ENCODE measurements around the gene EMP1.

EMP1 gene

DNA sequence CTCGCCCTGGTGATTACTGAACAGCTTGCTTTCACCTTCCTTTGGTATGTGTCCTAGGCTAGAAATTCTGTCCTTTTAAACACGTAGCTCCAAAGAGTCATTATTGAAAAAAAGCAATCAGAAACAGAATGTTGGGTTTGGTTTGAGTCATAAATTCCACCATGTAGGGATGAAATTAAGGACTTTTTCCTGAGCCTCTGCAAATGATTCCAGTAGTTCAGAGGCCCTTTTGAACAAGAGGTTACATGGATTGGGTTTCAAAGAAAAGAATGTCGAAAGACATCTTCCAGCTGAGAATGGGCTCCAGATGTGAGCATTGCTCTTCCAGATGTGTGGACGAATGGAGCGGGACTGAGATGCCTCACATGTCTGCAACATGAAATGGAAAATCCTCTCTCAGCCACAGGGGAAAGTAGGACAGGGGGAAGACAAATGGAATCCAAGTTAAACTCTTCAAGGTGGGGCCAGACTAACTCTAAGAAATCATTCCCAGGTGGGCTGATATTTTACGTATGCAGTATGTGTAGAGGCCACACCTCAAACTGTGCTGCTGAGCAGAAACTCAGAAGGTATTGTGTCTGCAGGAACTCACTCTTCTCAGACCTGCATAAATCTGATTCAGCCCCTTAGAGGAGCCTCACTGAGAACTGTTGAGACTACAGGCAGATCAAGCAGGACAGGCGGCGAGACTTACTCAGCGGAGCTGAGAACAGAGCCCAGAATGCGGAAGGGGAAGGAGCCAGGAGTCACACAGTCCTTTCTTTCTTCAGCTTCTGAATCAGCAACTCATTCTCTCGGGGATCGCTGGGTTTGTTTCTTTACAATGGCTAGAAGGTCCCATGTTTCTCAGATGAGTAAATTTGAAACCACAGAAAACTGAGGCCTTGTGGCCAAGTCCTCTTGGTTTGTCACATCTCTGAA, 23.3 kb upstream of the EMP1 start:
- H3K9ac ChIP-seq (ENCODE audit: low read length) = no peak overlapping the region
- H4K8ac ChIP-seq (ENCODE audit: low read depth, low read length) = peak overlapping the region; percentile 17

GRCh38 chr12:13175499-13175898, 21.0 kb upstream of the EMP1 start:
- H3K9me3 ChIP-seq (ENCODE audit: insufficient read depth, low read depth, low read length) = no peaks in the 10 kb centered on the region
- H3K79me1 ChIP-seq (ENCODE audit: low read length) = peaks cover 13% of the 10 kb centered on the region
- H3K14ac ChIP-seq (ENCODE audit: low read length) = no peak overlapping the region
- no peak overlapping the region for H3K4me3 ChIP-seq (ENCODE audit: low read depth, low read length)
- no peak overlapping the region for H3K4me2 ChIP-seq (ENCODE audit: low read length)
- no peak overlapping the region for H4K91ac ChIP-seq (ENCODE audit: low read depth, low read length)
- no peaks in the 10 kb centered on the region for H3K79me2 ChIP-seq (ENCODE audit: control insufficient read depth, insufficient read depth, low read length, poor library complexity)
- H2BK120ac ChIP-seq (ENCODE audit: insufficient read depth, low read length, poor library complexity) = no peak overlapping the region
- no peak overlapping the region for H2BK12ac ChIP-seq (ENCODE audit: low read length)
- no peak overlapping the region for H4K8ac ChIP-seq (ENCODE audit: low read depth, low read length)
- no peak overlapping the region for H3K18ac ChIP-seq (ENCODE audit: low read length)
- no peak overlapping the region for H2AFZ ChIP-seq (ENCODE audit: insufficient read depth, low read length, poor library complexity)
- no peaks in the 10 kb centered on the region for H3K27me3 ChIP-seq (ENCODE audit: insufficient read depth, low read length)
- H3K4me1 ChIP-seq (ENCODE audit: control insufficient read depth in 1 of 2, insufficient read depth in 2 of 2, low read length in 2 of 2) = peaks cover 18 to 34% of the 10 kb centered on the region in 2 experiments
- H3K4ac ChIP-seq (ENCODE audit: low read depth, low read length) = no peak overlapping the region
- WGBS (ENCODE audit: extremely low coverage, insufficient coverage, insufficient read length) = no CpG with 5 or more reads among the region's 4 CpGs
- no peak overlapping the region for H3K23ac ChIP-seq (ENCODE audit: low read length)
- H3K27ac ChIP-seq (ENCODE audit: low read depth, low read length) = no peak overlapping the region
- peak overlapping the region; percentile 62 for H2AK5ac ChIP-seq (ENCODE audit: low read length)
- H3K9ac ChIP-seq (ENCODE audit: low read length) = no peak overlapping the region
- H3K36me3 ChIP-seq (ENCODE audit: control insufficient read depth in 1 of 2, insufficient read depth in 2 of 2, low read length in 2 of 2) = no peaks in the 10 kb centered on the region
- peak; percentile 35 to 49 for DNase-seq
- H4K12ac ChIP-seq (ENCODE audit: low read depth, low read length) = no peak overlapping the region
- H2BK5ac ChIP-seq (ENCODE audit: low read depth, low read length, poor library complexity) = no peak overlapping the region

More for the DNA sequence above, 23.3 kb upstream of the EMP1 start:
- H3K23ac ChIP-seq (ENCODE audit: low read length) = no peak overlapping the region
- H3K4me2 ChIP-seq (ENCODE audit: low read length) = no peak overlapping the region
- no peaks in the 10 kb centered on the region for H3K36me3 ChIP-seq (ENCODE audit: control insufficient read depth in 1 of 2, insufficient read depth in 2 of 2, low read length in 2 of 2)
- no peaks in the 10 kb centered on the region for H3K9me3 ChIP-seq (ENCODE audit: insufficient read depth, low read depth, low read length)
- no peak overlapping the region for H2AFZ ChIP-seq (ENCODE audit: insufficient read depth, low read length, poor library complexity)
- no peak overlapping the region for H4K12ac ChIP-seq (ENCODE audit: low read depth, low read length)
- H3K79me1 ChIP-seq (ENCODE audit: low read length) = peaks cover 15% of the 10 kb centered on the region
- peak overlapping the region; percentile 16 for H3K14ac ChIP-seq (ENCODE audit: low read length)
- H3K27me3 ChIP-seq (ENCODE audit: insufficient read depth, low read length) = no peaks in the 10 kb centered on the region
- peaks cover 12 to 26% of the 10 kb centered on the region in 2 experiments for H3K4me1 ChIP-seq (ENCODE audit: control insufficient read depth in 1 of 2, insufficient read depth in 2 of 2, low read length in 2 of 2)
- peak overlapping the region; percentile 51 for H2BK12ac ChIP-seq (ENCODE audit: low read length)
- H3K4me3 ChIP-seq (ENCODE audit: low read depth, low read length) = no peak overlapping the region
- peak; percentile 94 to 95 for DNase-seq
- H2BK120ac ChIP-seq (ENCODE audit: insufficient read depth, low read length, poor library complexity) = peak overlapping the region; percentile 0
- no peak overlapping the region for H2AK5ac ChIP-seq (ENCODE audit: low read length)
- no CpG with 5 or more reads among the region's 12 CpGs for WGBS (ENCODE audit: extremely low coverage, insufficient coverage, insufficient read length)
- H4K91ac ChIP-seq (ENCODE audit: low read depth, low read length) = peak overlapping the region; percentile 15
- no peaks in the 10 kb centered on the region for H3K79me2 ChIP-seq (ENCODE audit: control insufficient read depth, insufficient read depth, low read length, poor library complexity)
- H3K4ac ChIP-seq (ENCODE audit: low read depth, low read length) = no peak overlapping the region
- H2BK5ac ChIP-seq (ENCODE audit: low read depth, low read length, poor library complexity) = peak overlapping the region; percentile 22
- no peak overlapping the region for H3K18ac ChIP-seq (ENCODE audit: low read length)
- peak overlapping the region; percentile 66 for H3K27ac ChIP-seq (ENCODE audit: low read depth, low read length)

DNA sequence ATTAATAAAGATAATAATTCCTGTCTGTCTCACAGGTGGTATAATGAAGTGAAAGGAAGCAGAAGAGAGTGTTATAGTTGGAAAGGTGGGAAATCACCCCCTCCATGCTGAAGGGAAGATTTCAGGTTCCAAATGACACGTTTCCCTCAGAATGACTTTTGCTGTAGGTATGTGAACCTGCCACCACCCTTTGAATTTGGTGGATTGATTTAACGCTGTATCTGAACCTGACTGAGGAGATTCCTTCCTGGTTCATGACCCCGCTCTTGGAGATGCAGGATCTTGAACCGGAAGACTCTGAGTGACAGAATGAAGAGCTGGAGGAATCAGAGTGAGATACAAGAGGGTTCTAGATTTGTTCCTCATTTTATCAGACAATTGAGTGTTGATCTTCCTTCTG, 20.3 kb upstream of the EMP1 start:
- Histone ChIP-seq H3K18ac (ENCODE audit: low read length) (no peak overlapping the region), H3K9ac (ENCODE audit: low read length) (no peak overlapping the region), H4K8ac (ENCODE audit: low read depth, low read length) (no peak overlapping the region), H2AK5ac (ENCODE audit: low read length) (no peak overlapping the region), H3K4me3 (ENCODE audit: low read depth, low read length) (no peak overlapping the region), H2BK12ac (ENCODE audit: low read length) (no peak overlapping the region), H4K91ac (ENCODE audit: low read depth, low read length) (no peak overlapping the region), H3K27me3 (ENCODE audit: insufficient read depth, low read length) (no peaks in the 10 kb centered on the region), H2BK5ac (ENCODE audit: low read depth, low read length, poor library complexity) (no peak overlapping the region), H3K23ac (ENCODE audit: low read length) (no peak overlapping the region), H3K27ac (ENCODE audit: low read depth, low read length) (no peak overlapping the region), H3K4ac (ENCODE audit: low read depth, low read length) (no peak overlapping the region), H3K4me2 (ENCODE audit: low read length) (no peak overlapping the region), H3K9me3 (ENCODE audit: insufficient read depth, low read depth, low read length) (no peaks in the 10 kb centered on the region), H3K79me2 (ENCODE audit: control insufficient read depth, insufficient read depth, low read length, poor library complexity) (no peaks in the 10 kb centered on the region), H3K4me1 (ENCODE audit: control insufficient read depth in 1 of 2, insufficient read depth in 2 of 2, low read length in 2 of 2) (peaks cover 16 to 32% of the 10 kb centered on the region in 2 experiments), H3K79me1 (ENCODE audit: low read length) (peaks cover 11% of the 10 kb centered on the region), H3K14ac (ENCODE audit: low read length) (no peak overlapping the region), H4K12ac (ENCODE audit: low read depth, low read length) (no peak overlapping the region), H2AFZ (ENCODE audit: insufficient read depth, low read length, poor library complexity) (no peak overlapping the region), H2BK120ac (ENCODE audit: insufficient read depth, low read length, poor library complexity) (no peak overlapping the region), H3K36me3 (ENCODE audit: control insufficient read depth in 1 of 2, insufficient read depth in 2 of 2, low read length in 2 of 2) (no peaks in the 10 kb centered on the region)
- WGBS (ENCODE audit: extremely low coverage, insufficient coverage, insufficient read length) = no CpG with 5 or more reads among the region's 4 CpGs
- peak in 1 of 2 donors; percentile 35 for DNase-seq

DNA sequence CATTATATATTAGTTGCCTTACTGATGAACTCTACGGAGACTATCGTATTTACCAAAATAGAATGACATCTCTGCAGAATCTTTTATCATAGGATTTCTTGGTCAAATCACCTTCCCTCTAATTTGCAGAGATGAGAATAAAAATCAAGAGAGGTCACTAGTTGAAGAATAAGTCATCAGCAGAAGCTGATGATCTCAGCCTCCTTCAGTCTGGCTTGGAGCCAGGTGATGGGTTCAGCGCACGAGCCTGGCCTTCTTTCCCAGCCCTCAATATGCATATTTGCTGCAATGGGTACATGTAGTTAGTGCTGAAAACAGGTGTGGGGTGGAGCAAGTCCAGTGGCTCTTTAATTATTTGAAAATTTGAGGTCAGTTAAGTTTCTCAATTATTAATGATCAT, 19.2 kb upstream of the EMP1 start:
- Histone ChIP-seq H2BK5ac (ENCODE audit: low read depth, low read length, poor library complexity) (no peak overlapping the region), H3K79me1 (ENCODE audit: low read length) (peaks cover 6% of the 10 kb centered on the region), H3K27me3 (ENCODE audit: insufficient read depth, low read length) (no peaks in the 10 kb centered on the region), H2AFZ (ENCODE audit: insufficient read depth, low read length, poor library complexity) (no peak overlapping the region), H3K4me1 (ENCODE audit: control insufficient read depth in 1 of 2, insufficient read depth in 2 of 2, low read length in 2 of 2) (peaks cover 9 to 31% of the 10 kb centered on the region in 2 experiments), H3K4me3 (ENCODE audit: low read depth, low read length) (no peak overlapping the region), H3K9ac (ENCODE audit: low read length) (no peak overlapping the region), H3K27ac (ENCODE audit: low read depth, low read length) (no peak overlapping the region), H3K4me2 (ENCODE audit: low read length) (no peak overlapping the region), H4K12ac (ENCODE audit: low read depth, low read length) (no peak overlapping the region), H4K8ac (ENCODE audit: low read depth, low read length) (no peak overlapping the region), H4K91ac (ENCODE audit: low read depth, low read length) (no peak overlapping the region), H3K14ac (ENCODE audit: low read length) (no peak overlapping the region), H2AK5ac (ENCODE audit: low read length) (no peak overlapping the region), H3K18ac (ENCODE audit: low read length) (no peak overlapping the region), H3K9me3 (ENCODE audit: insufficient read depth, low read depth, low read length) (no peaks in the 10 kb centered on the region), H3K36me3 (ENCODE audit: control insufficient read depth in 1 of 2, insufficient read depth in 2 of 2, low read length in 2 of 2) (no peaks in the 10 kb centered on the region), H2BK12ac (ENCODE audit: low read length) (no peak overlapping the region), H3K23ac (ENCODE audit: low read length) (no peak overlapping the region), H3K4ac (ENCODE audit: low read depth, low read length) (no peak overlapping the region), H2BK120ac (ENCODE audit: insufficient read depth, low read length, poor library complexity) (no peak overlapping the region), H3K79me2 (ENCODE audit: control insufficient read depth, insufficient read depth, low read length, poor library complexity) (no peaks in the 10 kb centered on the region)
- no CpG with 5 or more reads among the region's 4 CpGs for WGBS (ENCODE audit: extremely low coverage, insufficient coverage, insufficient read length)
- no peak for DNase-seq
